ENCODE measurements around the gene HSPB6.

HSPB6 gene

GRCh38 chr19:35789978-35790944 is 33.4 kb upstream of the HSPB6 start:
- ChIA-PET POLR2A (no interaction called here), CTCF (interaction anchor here (0.6 to 1.2 kb wide), 2 partner anchors 30 to 122 kb away, joined by 3 to 4 read pairs; no protein-coding TSS in a partner anchor)
- whole genome bisulfite sequencing (ENCODE audit: insufficient coverage): 93% methylated on average over 15 of the region's 19 CpGs
- Histone ChIP-seq H3K36me3 (ENCODE audit: control insufficient read depth in 4 of 4, insufficient read depth in 4 of 4, low read length in 3 of 4) (peaks cover 0 to 18% (median 5%) of the 10 kb centered on the region in 4 experiments), H3K27me3 (replicated peaks in 2 of 5; ENCODE audit: control insufficient read depth in 4 of 5, insufficient read depth in 5 of 5, low read length in 4 of 5) (no peaks in the 10 kb centered on the region), H3K27ac (ENCODE audit: insufficient read depth in 1 of 2, low read depth in 1 of 2, low read length in 2 of 2, poor library complexity in 1 of 2, severe bottlenecking in 2 of 2) (no peak overlapping the region), H3K4me1 (ENCODE audit: control extremely low read depth in 1 of 4, control insufficient read depth in 4 of 4, insufficient read depth in 4 of 4, low read length in 3 of 4) (no peaks in the 10 kb centered on the region), H3K9me3 (ENCODE audit: control extremely low read depth in 1 of 5, control insufficient read depth in 4 of 5, insufficient read depth in 2 of 5, low read depth in 1 of 5, low read length in 4 of 5) (no peaks in the 10 kb centered on the region), H3K4me3 (ENCODE audit: control insufficient read depth in 1 of 7, extremely low read depth in 1 of 7, insufficient read depth in 4 of 7, low read depth in 2 of 7, low read length in 6 of 7) (no peak overlapping the region)
- DNase-seq: no peak

DNA sequence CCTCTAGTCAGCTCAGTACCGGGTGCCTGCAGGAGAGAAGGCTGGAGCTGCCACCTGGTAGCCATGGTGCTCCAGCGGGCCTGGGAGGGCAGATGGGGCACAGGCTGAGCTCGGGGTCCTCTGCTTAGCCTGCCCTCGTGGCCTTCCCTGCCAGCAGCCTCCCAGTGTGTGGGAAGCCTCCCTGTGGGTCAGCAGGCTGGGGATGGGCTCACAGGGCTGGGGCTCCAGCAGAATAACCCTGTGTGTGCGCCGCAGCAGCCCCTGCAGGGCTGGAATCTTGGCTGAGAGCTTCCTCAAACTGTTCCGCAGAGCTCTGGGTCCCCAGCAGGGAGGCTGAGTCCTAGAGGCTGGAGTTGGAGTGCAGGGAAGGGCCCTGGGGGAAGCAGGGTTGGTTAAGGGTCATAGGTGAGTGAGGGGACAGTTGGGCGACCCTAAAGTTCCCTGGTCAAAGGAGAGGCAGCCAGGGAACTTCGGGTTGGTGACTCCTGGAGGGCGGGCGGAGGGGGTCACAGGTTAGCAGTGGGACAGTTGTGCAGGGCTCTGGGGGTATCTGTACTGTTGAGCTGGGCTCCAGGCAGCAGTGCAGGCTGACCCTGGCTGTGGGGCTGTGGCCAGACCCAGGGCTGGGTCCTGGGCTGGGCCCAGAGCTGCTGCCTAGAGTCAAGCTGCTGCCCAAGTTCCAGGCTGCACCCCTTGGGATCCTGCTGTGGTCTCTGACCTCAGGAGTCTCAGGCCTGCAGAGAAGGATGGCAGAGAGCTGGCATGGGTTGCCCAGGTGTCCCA is 32.6 kb upstream of the HSPB6 start:
- POLR2A ChIA-PET: no interaction called here
- CTCF ChIA-PET: interaction anchor here (0.6 to 1.3 kb wide), 3 partner anchors 11 to 123 kb away, joined by 3 to 4 read pairs (median 3); no protein-coding TSS in a partner anchor
- DNase-seq: no peak
- Histone ChIP-seq H3K4me1 (ENCODE audit: control extremely low read depth in 1 of 4, control insufficient read depth in 4 of 4, insufficient read depth in 4 of 4, low read length in 3 of 4) (no peaks in the 10 kb centered on the region), H3K27ac (ENCODE audit: insufficient read depth in 1 of 2, low read depth in 1 of 2, low read length in 2 of 2, poor library complexity in 1 of 2, severe bottlenecking in 2 of 2) (no peak overlapping the region), H3K9me3 (ENCODE audit: control extremely low read depth in 1 of 5, control insufficient read depth in 4 of 5, insufficient read depth in 2 of 5, low read depth in 1 of 5, low read length in 4 of 5) (no peaks in the 10 kb centered on the region), H3K27me3 (replicated peaks in 2 of 5; ENCODE audit: control insufficient read depth in 4 of 5, insufficient read depth in 5 of 5, low read length in 4 of 5) (no peaks in the 10 kb centered on the region), H3K4me3 (ENCODE audit: control insufficient read depth in 1 of 7, extremely low read depth in 1 of 7, insufficient read depth in 4 of 7, low read depth in 2 of 7, low read length in 6 of 7) (no peak overlapping the region), H3K36me3 (ENCODE audit: control insufficient read depth in 4 of 4, insufficient read depth in 4 of 4, low read length in 3 of 4) (peaks cover 0 to 23% (median 5%) of the 10 kb centered on the region in 4 experiments)
- 89% methylated on average over 8 of the region's 11 CpGs for WGBS (ENCODE audit: insufficient coverage)

GRCh38 chr19:35788205-35788960 is 31.6 kb upstream of the HSPB6 start:
- H3K27ac ChIP-seq (ENCODE audit: insufficient read depth in 1 of 2, low read depth in 1 of 2, low read length in 2 of 2, poor library complexity in 1 of 2, severe bottlenecking in 2 of 2): no peak overlapping the region
- ChIA-PET CTCF (interaction anchor here (1.3 kb wide), 1 partner anchor 10 kb away, joined by 3 read pairs; no protein-coding TSS in a partner anchor), POLR2A (no interaction called here)
- H3K36me3 ChIP-seq (ENCODE audit: control insufficient read depth in 4 of 4, insufficient read depth in 4 of 4, low read length in 3 of 4): peaks cover 0 to 26% (median 5%) of the 10 kb centered on the region in 4 experiments
- WGBS (ENCODE audit: insufficient coverage): 87% methylated on average over 5 of the region's 12 CpGs
- no peaks in the 10 kb centered on the region for H3K4me1 ChIP-seq (ENCODE audit: control extremely low read depth in 1 of 4, control insufficient read depth in 4 of 4, insufficient read depth in 4 of 4, low read length in 3 of 4)
- DNase-seq: no peak
- H3K4me3 ChIP-seq (ENCODE audit: control insufficient read depth in 1 of 7, extremely low read depth in 1 of 7, insufficient read depth in 4 of 7, low read depth in 2 of 7, low read length in 6 of 7): no peak overlapping the region
- H3K27me3 ChIP-seq (replicated peaks in 2 of 5; ENCODE audit: control insufficient read depth in 4 of 5, insufficient read depth in 5 of 5, low read length in 4 of 5): no peaks in the 10 kb centered on the region
- no peaks in the 10 kb centered on the region for H3K9me3 ChIP-seq (ENCODE audit: control extremely low read depth in 1 of 5, control insufficient read depth in 4 of 5, insufficient read depth in 2 of 5, low read depth in 1 of 5, low read length in 4 of 5)

DNA sequence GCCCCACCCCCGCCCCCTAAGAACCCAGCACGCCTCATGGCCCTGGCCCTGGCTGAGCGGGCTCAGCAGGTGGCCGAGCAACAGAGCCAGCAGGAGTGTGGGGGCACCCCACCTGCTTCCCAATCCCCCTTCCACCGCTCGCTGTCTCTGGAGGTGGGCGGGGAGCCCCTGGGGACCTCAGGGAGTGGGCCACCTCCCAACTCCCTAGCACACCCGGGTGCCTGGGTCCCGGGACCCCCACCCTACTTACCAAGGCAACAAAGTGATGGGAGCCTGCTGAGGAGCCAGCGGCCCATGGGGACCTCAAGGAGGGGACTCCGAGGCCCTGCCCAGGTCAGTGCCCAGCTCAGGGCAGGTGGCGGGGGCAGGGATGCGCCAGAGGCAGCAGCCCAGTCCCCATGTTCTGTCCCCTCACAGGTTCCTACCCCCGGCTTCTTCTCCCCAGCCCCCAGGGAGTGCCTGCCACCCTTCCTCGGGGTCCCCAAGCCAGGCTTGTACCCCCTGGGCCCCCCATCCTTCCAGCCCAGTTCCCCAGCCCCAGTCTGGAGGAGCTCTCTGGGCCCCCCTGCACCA is 30.5 kb upstream of the HSPB6 start:
- H3K4me1 ChIP-seq (ENCODE audit: control extremely low read depth in 1 of 4, control insufficient read depth in 4 of 4, insufficient read depth in 4 of 4, low read length in 3 of 4): no peaks in the 10 kb centered on the region
- H3K36me3 ChIP-seq (ENCODE audit: control insufficient read depth in 4 of 4, insufficient read depth in 4 of 4, low read length in 3 of 4): peaks cover 0 to 36% (median 9%) of the 10 kb centered on the region in 4 experiments
- DNase-seq: no peak
- POLR2A ChIA-PET: no interaction called here
- H3K9me3 ChIP-seq (ENCODE audit: control extremely low read depth in 1 of 5, control insufficient read depth in 4 of 5, insufficient read depth in 2 of 5, low read depth in 1 of 5, low read length in 4 of 5): no peaks in the 10 kb centered on the region
- CTCF ChIA-PET: no interaction called here
- H3K4me3 ChIP-seq (ENCODE audit: control insufficient read depth in 1 of 7, extremely low read depth in 1 of 7, insufficient read depth in 4 of 7, low read depth in 2 of 7, low read length in 6 of 7): no peak overlapping the region
- H3K27me3 ChIP-seq (replicated peaks in 2 of 5; ENCODE audit: control insufficient read depth in 4 of 5, insufficient read depth in 5 of 5, low read length in 4 of 5): no peaks in the 10 kb centered on the region
- no peak overlapping the region for H3K27ac ChIP-seq (ENCODE audit: insufficient read depth in 1 of 2, low read depth in 1 of 2, low read length in 2 of 2, poor library complexity in 1 of 2, severe bottlenecking in 2 of 2)
- 99% methylated on average over 9 of the region's 15 CpGs for WGBS (ENCODE audit: insufficient coverage)

- CTCF ChIA-PET: no interaction called here
Observed at GRCh38 chr19:35786299-35787160, 29.7 kb upstream of the HSPB6 start.

DNA sequence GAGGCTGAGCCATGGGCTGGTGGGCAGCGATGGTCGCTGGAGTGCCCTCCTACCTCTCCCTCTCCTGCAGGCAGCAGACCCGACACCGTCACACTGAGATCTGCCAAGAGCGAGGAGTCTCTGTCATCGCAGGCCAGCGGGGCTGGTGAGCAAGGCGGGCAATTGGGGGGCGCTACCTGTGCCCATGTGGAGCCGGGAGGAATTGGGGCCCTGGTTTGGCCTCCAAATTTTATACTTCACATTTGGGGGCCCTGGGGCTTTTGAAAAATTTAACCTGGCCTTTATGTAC is 28.5 kb upstream of the HSPB6 start:
- ChIA-PET CTCF (no interaction called here), POLR2A (no interaction called here)
- Histone ChIP-seq H3K27me3 (replicated peaks in 2 of 5; ENCODE audit: control insufficient read depth in 4 of 5, insufficient read depth in 5 of 5, low read length in 4 of 5) (no peaks in the 10 kb centered on the region), H3K27ac (ENCODE audit: insufficient read depth in 1 of 2, low read depth in 1 of 2, low read length in 2 of 2, poor library complexity in 1 of 2, severe bottlenecking in 2 of 2) (no peak overlapping the region), H3K4me1 (ENCODE audit: control extremely low read depth in 1 of 4, control insufficient read depth in 4 of 4, insufficient read depth in 4 of 4, low read length in 3 of 4) (no peaks in the 10 kb centered on the region), H3K36me3 (ENCODE audit: control insufficient read depth in 4 of 4, insufficient read depth in 4 of 4, low read length in 3 of 4) (peaks cover 4 to 55% (median 17%) of the 10 kb centered on the region in 4 experiments), H3K9me3 (ENCODE audit: control extremely low read depth in 1 of 5, control insufficient read depth in 4 of 5, insufficient read depth in 2 of 5, low read depth in 1 of 5, low read length in 4 of 5) (no peaks in the 10 kb centered on the region), H3K4me3 (ENCODE audit: control insufficient read depth in 1 of 7, extremely low read depth in 1 of 7, insufficient read depth in 4 of 7, low read depth in 2 of 7, low read length in 6 of 7) (no peak overlapping the region)
- 94% methylated on average over 6 of the region's 10 CpGs for WGBS (ENCODE audit: insufficient coverage)
- no peak for DNase-seq

More at GRCh38 chr19:35786299-35787160, 29.7 kb upstream of the HSPB6 start:
- Histone ChIP-seq H3K4me3 (ENCODE audit: control insufficient read depth in 1 of 7, extremely low read depth in 1 of 7, insufficient read depth in 4 of 7, low read depth in 2 of 7, low read length in 6 of 7) (no peak overlapping the region), H3K9me3 (ENCODE audit: control extremely low read depth in 1 of 5, control insufficient read depth in 4 of 5, insufficient read depth in 2 of 5, low read depth in 1 of 5, low read length in 4 of 5) (no peaks in the 10 kb centered on the region), H3K4me1 (ENCODE audit: control extremely low read depth in 1 of 4, control insufficient read depth in 4 of 4, insufficient read depth in 4 of 4, low read length in 3 of 4) (no peaks in the 10 kb centered on the region), H3K27ac (ENCODE audit: insufficient read depth in 1 of 2, low read depth in 1 of 2, low read length in 2 of 2, poor library complexity in 1 of 2, severe bottlenecking in 2 of 2) (no peak overlapping the region), H3K27me3 (replicated peaks in 2 of 5; ENCODE audit: control insufficient read depth in 4 of 5, insufficient read depth in 5 of 5, low read length in 4 of 5) (no peaks in the 10 kb centered on the region), H3K36me3 (ENCODE audit: control insufficient read depth in 4 of 4, insufficient read depth in 4 of 4, low read length in 3 of 4) (peaks cover 0 to 44% (median 13%) of the 10 kb centered on the region in 4 experiments)
- POLR2A ChIA-PET: no interaction called here
- WGBS (ENCODE audit: insufficient coverage): 96% methylated on average over 27 of the region's 31 CpGs
- DNase-seq: no peak
